Activated T-cell treated with anti-CD3 and anti-CD28 coated beads, Interleukin-2, amount 50 U/mL, for 1 hour (primary cell): ENCODE data around the gene NIM1K.
"Not testable (repeated sequence)": the region's sequence is repeated elsewhere in the genome, so short reads cannot be mapped to it uniquely, and the experiment has no call there.

Experiments
- DNase-seq: peaks from one replicate; pipeline ENCODE4 v3.0.0-alpha.2; 2020

NIM1K gene

GRCh38 chr5:43316421-43316820 is 124.4 kb downstream of the NIM1K start:
- DNase-seq = no peak

DNA sequence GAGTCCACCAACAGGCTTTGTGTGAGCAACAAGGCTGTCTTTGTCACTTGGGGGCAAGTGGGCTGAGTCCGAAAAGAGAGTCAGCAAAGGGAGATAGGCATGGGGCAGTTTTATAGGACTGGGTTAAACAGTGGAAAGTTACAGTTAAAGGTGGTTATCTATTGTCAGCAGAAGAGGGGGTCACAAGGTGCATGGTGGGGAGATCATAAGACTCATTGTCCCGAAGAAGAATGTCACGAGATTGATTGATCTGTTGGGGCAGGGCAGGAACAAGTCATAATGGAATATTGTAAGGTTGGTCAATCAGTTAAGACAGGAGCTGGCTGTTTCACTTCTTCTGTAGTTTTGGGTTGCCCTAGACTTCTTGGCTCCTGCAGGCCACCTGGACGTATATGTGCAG is 128.8 kb downstream of the NIM1K start:
- DNase-seq = no peak

- not testable (repeated sequence) for DNase-seq
These were observed 131.5 kb downstream of the NIM1K start for GRCh38 chr5:43323488-43323887.

DNA sequence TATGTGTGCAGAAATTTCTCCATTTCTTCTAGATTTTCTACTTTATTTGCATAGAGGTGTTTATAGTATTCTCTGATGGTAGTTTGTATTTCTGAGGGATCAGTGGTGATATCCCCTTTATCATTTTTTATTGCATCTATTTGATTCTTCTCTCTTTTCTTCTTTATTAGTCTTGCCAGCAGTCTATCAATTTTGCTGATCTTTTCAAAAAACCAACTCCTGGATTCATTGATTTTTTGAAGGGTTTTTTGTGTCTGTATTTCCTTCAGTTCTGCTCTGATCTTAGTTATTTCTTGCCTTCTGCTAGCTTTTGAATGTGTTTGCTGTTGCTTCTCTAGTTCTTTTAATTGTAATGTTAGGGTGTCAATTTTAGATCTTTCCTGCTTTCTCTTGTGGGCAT is 133.6 kb downstream of the NIM1K start:
- not testable (repeated sequence) for DNase-seq
